Panc1 (cell line): ENCODE measurements around the gene CEL.

Experiments
- CTCF ChIP-seq: fragments of 450-650 bp; IDR thresholded peaks from 2 replicates; pipeline ENCODE4 v1.5.1; 2017; ENCODE audit warnings: mild to moderate bottlenecking
- POLR2AphosphoS5 ChIP-seq: IDR thresholded peaks from 2 replicates; pipeline ENCODE4 v1.6.1; 2012; ENCODE audit warnings: mild to moderate bottlenecking, low read depth, low read length, moderate library complexity
- REST ChIP-seq, 2 experiments: IDR thresholded peaks; 2 replicates each; pipeline ENCODE4 v1.6.1; 2011 to 2012; ENCODE audit warnings: low read depth in 2 of 2, control low read depth in 1 of 2, low read length in 1 of 2, mild to moderate bottlenecking in 1 of 2, moderate library complexity in 1 of 2; ENCODE audit not compliant: insufficient read depth in 1 of 2
- SIN3A ChIP-seq: IDR thresholded peaks from 2 replicates; pipeline ENCODE4 v1.6.1; 2012; ENCODE audit warnings: low read depth, mild to moderate bottlenecking, low read length, moderate library complexity, borderline replicate concordance; ENCODE audit not compliant: insufficient read depth
- TCF7L2 ChIP-seq: IDR thresholded peaks from 2 replicates; pipeline ENCODE4 v1.6.1; 2011; ENCODE audit warnings: mild to moderate bottlenecking, low read depth, low read length, inconsistent platforms

GRCh38 chr9:133046900-133047295, 14.9 kb upstream of the CEL start:
- TF ChIP-seq CTCF (no peak), POLR2AphosphoS5 (no peak), SIN3A (no peak), REST (IDR thresholded peaks at IDR 0.05; ENCODE audit: insufficient read depth in 1 of 2, low read depth in 2 of 2, low read length in 1 of 2) (no peak), TCF7L2 (no peak)
